ENCODE data around the gene TTC22. TPM values are rescaled to one million over a fixed set of nuclear protein-coding genes. Genes with fewer than 3 reads are reported as not detected.

TTC22 gene
- total RNA-seq, 1 donor from 2014 or later: 0.14 TPM

GRCh38 chr1:54811066-54811465 lies 9.9 kb upstream of the TTC22 start:
- no peak overlapping the region for H3K27ac ChIP-seq (replicated peaks)
- H3K36me3 ChIP-seq: no peaks in the 10 kb centered on the region
- H3K27me3 ChIP-seq (ENCODE audit: low read depth): peaks cover 16% of the 10 kb centered on the region
- no peak for TF ChIP-seq CTCF (IDR thresholded peaks at IDR 0.05; ENCODE audit: borderline replicate concordance)
- no peaks in the 10 kb centered on the region for H3K4me1 ChIP-seq
- H3K9me3 ChIP-seq (replicated peaks): no peaks in the 10 kb centered on the region
- intact Hi-C loops (cut with micrococcal nuclease): no loop called here
- no peak for DNase-seq
- H3K4me3 ChIP-seq: no peak overlapping the region

GRCh38 chr1:54810153-54810942 lies 9.2 kb upstream of the TTC22 start:
- peak; percentile 81 for TF ChIP-seq CTCF (IDR thresholded peaks at IDR 0.05; ENCODE audit: borderline replicate concordance)
- peak; percentile 45 for DNase-seq

GRCh38 chr1:54809496-54810074 lies 8.5 kb upstream of the TTC22 start:
- intact Hi-C loops (cut with micrococcal nuclease): loop anchor here (10.0 kb wide), 1 partner anchor 735 kb away; no protein-coding TSS in a partner anchor
- TF ChIP-seq CTCF (IDR thresholded peaks at IDR 0.05; ENCODE audit: borderline replicate concordance): no peak
- H3K27ac ChIP-seq (replicated peaks): no peak overlapping the region
- H3K4me1 ChIP-seq: no peaks in the 10 kb centered on the region
- H3K9me3 ChIP-seq (replicated peaks): no peaks in the 10 kb centered on the region
- H3K4me3 ChIP-seq: no peak overlapping the region
- no peaks in the 10 kb centered on the region for H3K36me3 ChIP-seq
- peaks cover 22% of the 10 kb centered on the region for H3K27me3 ChIP-seq (ENCODE audit: low read depth)
- DNase-seq: no peak

More at GRCh38 chr1:54810153-54810942, 9.2 kb upstream of the TTC22 start:
- H3K9me3 ChIP-seq (replicated peaks): no peaks in the 10 kb centered on the region
- intact Hi-C loops (cut with micrococcal nuclease): no loop called here
- H3K4me3 ChIP-seq: no peak overlapping the region
- no peaks in the 10 kb centered on the region for H3K4me1 ChIP-seq
- H3K36me3 ChIP-seq: no peaks in the 10 kb centered on the region
- no peak overlapping the region for H3K27ac ChIP-seq (replicated peaks)
- H3K27me3 ChIP-seq (ENCODE audit: low read depth): peaks cover 23% of the 10 kb centered on the region

GRCh38 chr1:54808443-54809207 lies 7.5 kb upstream of the TTC22 start:
- Histone ChIP-seq H3K4me3 (no peak overlapping the region), H3K4me1 (no peaks in the 10 kb centered on the region), H3K27ac (replicated peaks) (no peak overlapping the region), H3K9me3 (replicated peaks) (no peaks in the 10 kb centered on the region), H3K36me3 (no peaks in the 10 kb centered on the region), H3K27me3 (ENCODE audit: low read depth) (peaks cover 26% of the 10 kb centered on the region)
- no peak for DNase-seq
- intact Hi-C loops (cut with micrococcal nuclease): loop anchor here (10.0 kb wide), 1 partner anchor 734 kb away; no protein-coding TSS in a partner anchor
- no peak for TF ChIP-seq CTCF (IDR thresholded peaks at IDR 0.05; ENCODE audit: borderline replicate concordance)

GRCh38 chr1:54807756-54808155 lies 6.6 kb upstream of the TTC22 start:
- peaks cover 29% of the 10 kb centered on the region for H3K27me3 ChIP-seq (ENCODE audit: low read depth)
- no peaks in the 10 kb centered on the region for H3K9me3 ChIP-seq (replicated peaks)
- H3K27ac ChIP-seq (replicated peaks): no peak overlapping the region
- H3K36me3 ChIP-seq: no peaks in the 10 kb centered on the region
- intact Hi-C loops (cut with micrococcal nuclease): loop anchor here (10.0 kb wide), 1 partner anchor 733 kb away; no protein-coding TSS in a partner anchor
- no peaks in the 10 kb centered on the region for H3K4me1 ChIP-seq
- DNase-seq: no peak
- H3K4me3 ChIP-seq: no peak overlapping the region
- no peak for TF ChIP-seq CTCF (IDR thresholded peaks at IDR 0.05; ENCODE audit: borderline replicate concordance)

Data from left ventricle myocardium inferior (tissue), 1 donor.